NB4 (cell line): ENCODE data around the gene SIGLEC9.

Experiments
- POLR2A ChIP-seq: IDR thresholded peaks from 2 replicates; pipeline ENCODE4 v1.6.1; 2011; ENCODE audit warnings: mild to moderate bottlenecking; ENCODE audit not compliant: insufficient read length; ENCODE audit errors: extremely low read depth
- TF ChIP-seq, protein P1 (sequence below): IDR thresholded peaks from one replicate; pipeline ENCODE4 v1.5.1; 2012; ENCODE audit warnings: low read depth, low read length

DNA sequence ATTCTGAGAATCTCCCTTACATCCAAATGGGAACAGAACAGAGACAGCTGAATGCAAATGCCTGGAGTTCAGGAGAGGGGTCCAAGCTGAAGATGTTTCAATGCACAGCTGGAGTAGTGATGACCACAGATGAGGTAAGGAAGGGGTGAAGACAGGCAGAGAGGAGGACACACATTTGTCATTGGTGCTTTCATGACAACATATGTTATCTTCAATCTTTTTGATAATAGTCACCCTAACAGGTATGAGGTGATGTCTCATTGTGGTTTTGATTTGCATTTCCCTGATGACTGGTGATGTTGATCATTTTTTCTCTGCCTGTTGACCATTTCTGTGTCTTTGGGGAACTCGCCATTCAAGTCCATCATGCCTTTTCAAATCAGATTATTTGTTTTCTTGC, 36.6 kb downstream of the SIGLEC9 start:
- TF ChIP-seq, protein P1, sequence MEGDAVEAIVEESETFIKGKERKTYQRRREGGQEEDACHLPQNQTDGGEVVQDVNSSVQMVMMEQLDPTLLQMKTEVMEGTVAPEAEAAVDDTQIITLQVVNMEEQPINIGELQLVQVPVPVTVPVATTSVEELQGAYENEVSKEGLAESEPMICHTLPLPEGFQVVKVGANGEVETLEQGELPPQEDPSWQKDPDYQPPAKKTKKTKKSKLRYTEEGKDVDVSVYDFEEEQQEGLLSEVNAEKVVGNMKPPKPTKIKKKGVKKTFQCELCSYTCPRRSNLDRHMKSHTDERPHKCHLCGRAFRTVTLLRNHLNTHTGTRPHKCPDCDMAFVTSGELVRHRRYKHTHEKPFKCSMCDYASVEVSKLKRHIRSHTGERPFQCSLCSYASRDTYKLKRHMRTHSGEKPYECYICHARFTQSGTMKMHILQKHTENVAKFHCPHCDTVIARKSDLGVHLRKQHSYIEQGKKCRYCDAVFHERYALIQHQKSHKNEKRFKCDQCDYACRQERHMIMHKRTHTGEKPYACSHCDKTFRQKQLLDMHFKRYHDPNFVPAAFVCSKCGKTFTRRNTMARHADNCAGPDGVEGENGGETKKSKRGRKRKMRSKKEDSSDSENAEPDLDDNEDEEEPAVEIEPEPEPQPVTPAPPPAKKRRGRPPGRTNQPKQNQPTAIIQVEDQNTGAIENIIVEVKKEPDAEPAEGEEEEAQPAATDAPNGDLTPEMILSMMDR, result no peak
- TF ChIP-seq POLR2A, result no peak
